ENCODE measurements around the gene MAPK12.
A peak's percentile ranks its signal among the peaks of the same experiment; 100 is the strongest.

The MAPK12 gene

DNA sequence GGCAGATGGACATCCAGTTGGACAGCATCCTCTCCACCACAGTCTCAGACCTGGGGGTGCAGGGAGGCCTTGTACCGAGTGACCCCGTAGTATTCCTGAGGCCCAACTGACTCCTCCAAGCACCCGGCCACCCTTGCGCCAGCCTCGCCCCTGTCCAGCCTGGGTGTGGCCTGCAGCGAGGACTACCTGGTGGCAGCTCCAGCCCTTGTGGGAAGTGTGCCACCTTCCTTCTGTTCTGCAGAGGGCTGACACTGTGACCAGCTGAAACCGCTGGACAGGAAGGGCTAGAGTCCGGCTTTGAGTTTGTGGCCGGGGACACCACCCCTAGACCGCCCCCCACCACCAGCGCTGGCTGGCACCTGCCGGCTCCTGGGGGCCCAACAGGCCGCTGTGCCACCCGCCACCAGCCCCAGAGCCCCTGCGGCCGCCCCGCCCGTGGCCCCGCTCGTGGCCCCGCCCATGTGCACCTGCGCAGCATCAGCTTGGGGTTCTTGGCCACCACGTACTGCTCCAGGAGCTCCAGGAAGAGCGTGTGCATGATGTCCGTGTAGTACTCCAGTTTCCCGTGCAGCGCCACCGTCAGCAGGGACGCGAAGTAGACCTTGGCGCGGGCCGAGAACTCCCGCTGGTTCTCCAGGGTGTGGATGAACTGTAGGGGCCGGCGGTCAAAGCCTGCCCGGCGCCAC, 18.7 kb upstream of the MAPK12 start:
- no peak for TF ChIP-seq ZFX (IDR thresholded peaks at IDR 0.05; ENCODE audit: borderline replicate concordance)
- TF ChIP-seq, protein P1, sequence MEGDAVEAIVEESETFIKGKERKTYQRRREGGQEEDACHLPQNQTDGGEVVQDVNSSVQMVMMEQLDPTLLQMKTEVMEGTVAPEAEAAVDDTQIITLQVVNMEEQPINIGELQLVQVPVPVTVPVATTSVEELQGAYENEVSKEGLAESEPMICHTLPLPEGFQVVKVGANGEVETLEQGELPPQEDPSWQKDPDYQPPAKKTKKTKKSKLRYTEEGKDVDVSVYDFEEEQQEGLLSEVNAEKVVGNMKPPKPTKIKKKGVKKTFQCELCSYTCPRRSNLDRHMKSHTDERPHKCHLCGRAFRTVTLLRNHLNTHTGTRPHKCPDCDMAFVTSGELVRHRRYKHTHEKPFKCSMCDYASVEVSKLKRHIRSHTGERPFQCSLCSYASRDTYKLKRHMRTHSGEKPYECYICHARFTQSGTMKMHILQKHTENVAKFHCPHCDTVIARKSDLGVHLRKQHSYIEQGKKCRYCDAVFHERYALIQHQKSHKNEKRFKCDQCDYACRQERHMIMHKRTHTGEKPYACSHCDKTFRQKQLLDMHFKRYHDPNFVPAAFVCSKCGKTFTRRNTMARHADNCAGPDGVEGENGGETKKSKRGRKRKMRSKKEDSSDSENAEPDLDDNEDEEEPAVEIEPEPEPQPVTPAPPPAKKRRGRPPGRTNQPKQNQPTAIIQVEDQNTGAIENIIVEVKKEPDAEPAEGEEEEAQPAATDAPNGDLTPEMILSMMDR (IDR thresholded peaks at IDR 0.05) = no peak
- no peak overlapping the region for H3K27ac ChIP-seq

- TF ChIP-seq, protein P1 (IDR thresholded peaks at IDR 0.05) = no peak
- TF ChIP-seq ZFX (IDR thresholded peaks at IDR 0.05; ENCODE audit: borderline replicate concordance) = no peak
- no peak overlapping the region for H3K27ac ChIP-seq
Observed at GRCh38 chr22:50278956-50279619, 17.6 kb upstream of the MAPK12 start.

DNA sequence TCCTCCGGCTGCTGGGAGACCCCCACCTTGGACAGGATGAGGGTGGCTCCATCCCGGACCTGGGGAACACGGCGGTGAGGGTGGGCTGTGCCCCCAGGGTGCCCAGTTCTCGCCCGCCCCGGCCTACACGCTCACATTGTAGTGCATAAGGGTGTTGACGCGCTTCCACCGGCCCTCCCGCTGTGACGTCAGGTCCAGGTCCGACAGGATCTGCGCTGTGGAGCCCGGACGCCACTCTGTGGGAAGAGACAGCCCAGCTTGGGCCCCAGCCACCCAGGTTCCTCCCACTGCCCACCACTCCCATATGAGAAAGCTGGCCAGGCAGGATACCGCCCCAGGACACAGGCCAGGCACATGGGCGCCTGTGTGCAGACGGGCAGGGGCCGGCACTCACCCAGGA, 17.0 kb upstream of the MAPK12 start:
- TF ChIP-seq ZFX (IDR thresholded peaks at IDR 0.05; ENCODE audit: borderline replicate concordance) = no peak
- TF ChIP-seq, protein P1 (IDR thresholded peaks at IDR 0.05) = no peak
- no peak overlapping the region for H3K27ac ChIP-seq

DNA sequence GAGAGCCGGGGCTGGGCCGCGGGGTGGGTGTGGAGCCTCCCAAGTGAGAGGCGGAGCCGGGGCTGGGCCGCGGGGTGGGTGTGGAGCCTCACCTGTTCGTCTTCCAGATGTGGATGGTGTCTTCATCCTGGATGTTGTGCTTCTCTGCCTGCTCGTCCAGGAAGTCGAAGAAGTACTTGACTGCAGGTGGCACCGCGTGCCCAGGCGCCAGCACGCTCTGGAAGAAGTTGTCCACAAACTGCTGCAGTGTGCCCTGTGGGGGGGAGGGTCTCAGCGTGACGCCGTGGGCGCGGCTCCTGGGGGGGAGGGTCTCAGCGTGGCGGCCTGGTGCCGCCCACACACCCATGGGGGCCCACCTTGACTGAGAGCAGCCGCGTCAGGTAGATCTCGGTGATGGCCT, 16.3 kb upstream of the MAPK12 start:
- no peak overlapping the region for H3K27ac ChIP-seq
- TF ChIP-seq, protein P1 (IDR thresholded peaks at IDR 0.05) = no peak
- TF ChIP-seq ZFX (IDR thresholded peaks at IDR 0.05; ENCODE audit: borderline replicate concordance) = no peak

- H3K27ac ChIP-seq = no peak overlapping the region
Observed at GRCh38 chr22:50276143-50276542, 14.7 kb upstream of the MAPK12 start.

GRCh38 chr22:50275181-50276055, 13.9 kb upstream of the MAPK12 start:
- H3K27ac ChIP-seq = peak overlapping the region; percentile 42
- TF ChIP-seq, protein P1 (IDR thresholded peaks at IDR 0.05) = no peak
- TF ChIP-seq ZFX (IDR thresholded peaks at IDR 0.05; ENCODE audit: borderline replicate concordance) = no peak

More at GRCh38 chr22:50276143-50276542, 14.7 kb upstream of the MAPK12 start:
- no peak for TF ChIP-seq ZFX (IDR thresholded peaks at IDR 0.05; ENCODE audit: borderline replicate concordance)
- TF ChIP-seq, protein P1 (IDR thresholded peaks at IDR 0.05) = no peak

Data from 22Rv1 (cell line).